ENCODE results near the gene ZNF580.

The ZNF580 gene

GRCh38 chr19:55667958-55668357, 27.2 kb downstream of the ZNF580 start:
- Histone ChIP-seq H3K9me3 (ENCODE audit: low read length) (no peaks in the 10 kb centered on the region), H3K4me3 (ENCODE audit: low read depth, low read length, poor library complexity, severe bottlenecking) (no peak overlapping the region), H3K9ac (ENCODE audit: low read length) (no peak overlapping the region), H4K20me1 (ENCODE audit: insufficient read depth, low read length) (no peaks in the 10 kb centered on the region), H3K9me2 (ENCODE audit: low read depth, low read length) (no peaks in the 10 kb centered on the region), H3K79me2 (ENCODE audit: insufficient read depth, low read length) (no peaks in the 10 kb centered on the region), H3K27ac (ENCODE audit: low read depth, low read length, poor library complexity, severe bottlenecking) (no peak overlapping the region), H3F3A (ENCODE audit: insufficient read depth, low read length) (no peaks in the 10 kb centered on the region), H3K27me3 (ENCODE audit: insufficient read depth, low read length) (no peaks in the 10 kb centered on the region), H3K4me2 (ENCODE audit: low read length) (no peak overlapping the region), H3K36me3 (ENCODE audit: insufficient read depth, low read length) (peaks cover 98% of the 10 kb centered on the region), H2AFZ (ENCODE audit: low read length) (no peak overlapping the region), H3K4me1 (ENCODE audit: insufficient read depth, low read length, severe bottlenecking) (peaks cover 9% of the 10 kb centered on the region)
- TF ChIP-seq EZH2 (IDR thresholded peaks at IDR 0.05; ENCODE audit: borderline replicate concordance, low read length), result no peak
- TF ChIP-seq, protein P1, sequence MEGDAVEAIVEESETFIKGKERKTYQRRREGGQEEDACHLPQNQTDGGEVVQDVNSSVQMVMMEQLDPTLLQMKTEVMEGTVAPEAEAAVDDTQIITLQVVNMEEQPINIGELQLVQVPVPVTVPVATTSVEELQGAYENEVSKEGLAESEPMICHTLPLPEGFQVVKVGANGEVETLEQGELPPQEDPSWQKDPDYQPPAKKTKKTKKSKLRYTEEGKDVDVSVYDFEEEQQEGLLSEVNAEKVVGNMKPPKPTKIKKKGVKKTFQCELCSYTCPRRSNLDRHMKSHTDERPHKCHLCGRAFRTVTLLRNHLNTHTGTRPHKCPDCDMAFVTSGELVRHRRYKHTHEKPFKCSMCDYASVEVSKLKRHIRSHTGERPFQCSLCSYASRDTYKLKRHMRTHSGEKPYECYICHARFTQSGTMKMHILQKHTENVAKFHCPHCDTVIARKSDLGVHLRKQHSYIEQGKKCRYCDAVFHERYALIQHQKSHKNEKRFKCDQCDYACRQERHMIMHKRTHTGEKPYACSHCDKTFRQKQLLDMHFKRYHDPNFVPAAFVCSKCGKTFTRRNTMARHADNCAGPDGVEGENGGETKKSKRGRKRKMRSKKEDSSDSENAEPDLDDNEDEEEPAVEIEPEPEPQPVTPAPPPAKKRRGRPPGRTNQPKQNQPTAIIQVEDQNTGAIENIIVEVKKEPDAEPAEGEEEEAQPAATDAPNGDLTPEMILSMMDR (IDR thresholded peaks at IDR 0.05; ENCODE audit: low read length), result no peak

DNA sequence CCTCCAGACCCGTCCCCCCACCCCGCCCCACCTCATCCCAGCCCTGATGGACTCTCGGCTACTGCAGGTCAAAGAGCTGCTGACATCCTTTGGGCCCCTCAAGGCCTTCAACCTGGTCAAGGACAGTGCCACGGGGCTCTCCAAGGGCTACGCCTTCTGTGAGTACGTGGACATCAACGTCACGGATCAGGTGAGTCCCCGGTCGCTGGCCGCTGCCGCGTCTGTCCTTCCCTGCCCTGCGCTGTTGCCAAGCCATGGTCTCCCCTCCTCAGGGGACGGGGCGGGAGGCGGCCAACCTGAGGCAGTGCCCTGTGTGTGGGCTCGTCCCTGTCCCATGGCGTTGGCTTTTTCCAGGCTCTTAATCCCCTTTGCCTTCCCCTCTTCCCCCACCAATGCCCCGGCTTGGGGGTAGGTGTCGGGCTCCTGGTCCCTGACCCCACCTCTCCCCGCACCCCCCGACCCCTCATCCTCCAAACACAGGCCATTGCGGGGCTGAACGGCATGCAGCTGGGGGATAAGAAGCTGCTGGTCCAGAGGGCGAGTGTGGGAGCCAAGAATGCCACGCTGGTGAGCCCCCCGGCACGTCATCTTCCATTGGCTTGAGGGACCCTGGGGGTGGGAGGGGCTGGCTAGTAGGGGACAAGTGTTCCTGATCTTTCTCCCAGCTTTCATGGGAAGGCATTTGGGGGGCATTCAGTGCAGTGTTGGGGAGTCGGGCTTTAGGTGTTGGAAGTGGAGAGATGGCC, 28.0 kb downstream of the ZNF580 start:
- Histone ChIP-seq H3K9me2 (ENCODE audit: low read depth, low read length) (no peaks in the 10 kb centered on the region), H3K4me3 (ENCODE audit: low read depth, low read length, poor library complexity, severe bottlenecking) (no peak overlapping the region), H3K4me1 (ENCODE audit: insufficient read depth, low read length, severe bottlenecking) (peaks cover 18% of the 10 kb centered on the region), H3K27me3 (ENCODE audit: insufficient read depth, low read length) (no peaks in the 10 kb centered on the region), H3K4me2 (ENCODE audit: low read length) (no peak overlapping the region), H2AFZ (ENCODE audit: low read length) (no peak overlapping the region), H3K36me3 (ENCODE audit: insufficient read depth, low read length) (peaks cover 98% of the 10 kb centered on the region), H3K9me3 (ENCODE audit: low read length) (no peaks in the 10 kb centered on the region), H3K27ac (ENCODE audit: low read depth, low read length, poor library complexity, severe bottlenecking) (no peak overlapping the region), H3K79me2 (ENCODE audit: insufficient read depth, low read length) (no peaks in the 10 kb centered on the region), H4K20me1 (ENCODE audit: insufficient read depth, low read length) (no peaks in the 10 kb centered on the region), H3F3A (ENCODE audit: insufficient read depth, low read length) (no peaks in the 10 kb centered on the region), H3K9ac (ENCODE audit: low read length) (no peak overlapping the region)
- TF ChIP-seq, protein P1 (IDR thresholded peaks at IDR 0.05; ENCODE audit: low read length), result no peak
- no peak for TF ChIP-seq EZH2 (IDR thresholded peaks at IDR 0.05; ENCODE audit: borderline replicate concordance, low read length)

DNA sequence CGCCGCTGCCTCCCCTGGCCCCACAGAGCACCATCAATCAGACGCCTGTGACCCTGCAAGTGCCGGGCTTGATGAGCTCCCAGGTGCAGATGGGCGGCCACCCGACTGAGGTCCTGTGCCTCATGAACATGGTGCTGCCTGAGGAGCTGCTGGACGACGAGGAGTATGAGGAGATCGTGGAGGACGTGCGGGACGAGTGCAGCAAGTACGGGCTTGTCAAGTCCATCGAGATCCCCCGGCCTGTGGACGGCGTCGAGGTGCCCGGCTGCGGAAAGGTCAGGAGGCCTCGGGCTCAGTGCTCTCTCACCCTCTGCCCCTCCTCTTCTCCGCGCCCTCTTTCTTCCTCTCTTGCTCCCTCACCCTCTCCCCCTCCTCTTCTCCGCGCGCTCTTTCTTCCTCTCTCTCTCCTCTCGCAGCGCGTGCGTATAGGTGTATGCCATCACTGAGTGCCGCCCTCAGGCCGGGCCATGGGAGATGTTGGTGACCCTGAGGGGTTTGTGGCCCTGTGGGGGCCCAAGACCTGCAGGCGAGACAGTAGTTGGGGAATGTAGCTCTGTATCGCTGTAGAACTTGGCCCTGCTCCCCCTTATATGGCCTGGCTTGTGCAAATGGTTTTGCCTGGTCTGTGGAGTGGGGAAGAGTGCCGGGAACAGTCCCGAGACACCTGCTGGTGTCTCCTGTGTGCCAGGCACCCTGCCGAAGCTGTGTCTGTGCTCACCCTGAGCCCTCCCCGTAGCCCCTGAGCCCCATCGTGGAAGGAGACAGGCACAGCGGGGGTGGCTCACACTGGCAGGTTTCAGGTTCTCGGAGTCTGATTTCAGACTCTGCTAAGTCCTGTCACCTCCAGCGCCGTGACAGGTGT, 28.8 kb downstream of the ZNF580 start:
- peaks cover 24% of the 10 kb centered on the region for H3K4me1 ChIP-seq (ENCODE audit: insufficient read depth, low read length, severe bottlenecking)
- no peak overlapping the region for H2AFZ ChIP-seq (ENCODE audit: low read length)
- no peaks in the 10 kb centered on the region for H4K20me1 ChIP-seq (ENCODE audit: insufficient read depth, low read length)
- H3K9ac ChIP-seq (ENCODE audit: low read length), result no peak overlapping the region
- H3K27me3 ChIP-seq (ENCODE audit: insufficient read depth, low read length), result no peaks in the 10 kb centered on the region
- no peaks in the 10 kb centered on the region for H3K9me2 ChIP-seq (ENCODE audit: low read depth, low read length)
- TF ChIP-seq, protein P1 (IDR thresholded peaks at IDR 0.05; ENCODE audit: low read length), result no peak
- TF ChIP-seq EZH2 (IDR thresholded peaks at IDR 0.05; ENCODE audit: borderline replicate concordance, low read length), result no peak
- no peaks in the 10 kb centered on the region for H3K79me2 ChIP-seq (ENCODE audit: insufficient read depth, low read length)
- no peak overlapping the region for H3K27ac ChIP-seq (ENCODE audit: low read depth, low read length, poor library complexity, severe bottlenecking)
- H3K4me2 ChIP-seq (ENCODE audit: low read length), result no peak overlapping the region
- H3K9me3 ChIP-seq (ENCODE audit: low read length), result no peaks in the 10 kb centered on the region
- H3K36me3 ChIP-seq (ENCODE audit: insufficient read depth, low read length), result peaks cover 90% of the 10 kb centered on the region
- H3F3A ChIP-seq (ENCODE audit: insufficient read depth, low read length), result no peaks in the 10 kb centered on the region; the same call in 1 of the 2 replicates
- no peak overlapping the region for H3K4me3 ChIP-seq (ENCODE audit: low read depth, low read length, poor library complexity, severe bottlenecking)
